HEK293T (cell line): ENCODE measurements around the gene LYRM4.

ENCODE experiments used
- ARNT ChIP-seq: fragments of 450-650 bp; IDR thresholded peaks from 2 replicates; pipeline ENCODE4 v1.6.1; 2017; ENCODE audit warnings: mild to moderate bottlenecking
- BHLHE40 ChIP-seq: fragments of 450-650 bp; IDR thresholded peaks from 2 replicates; pipeline ENCODE4 v1.6.1; 2016; ENCODE audit warnings: mild to moderate bottlenecking, moderate library complexity, borderline replicate concordance
- CTBP1 ChIP-seq: fragments of 450-650 bp; IDR thresholded peaks from 2 replicates; pipeline ENCODE4 v1.6.1; 2016; ENCODE audit warnings: borderline replicate concordance
- ELF4 ChIP-seq: fragments of 450-650 bp; IDR thresholded peaks from 2 replicates; pipeline ENCODE4 v1.6.1; 2017; ENCODE audit warnings: antibody characterized with exemption
- FOXA1 ChIP-seq: fragments of 450-650 bp; IDR thresholded peaks from 2 replicates; pipeline ENCODE4 v1.6.1; 2016; ENCODE audit warnings: mild to moderate bottlenecking
- FOXM1 ChIP-seq: fragments of 450-650 bp; IDR thresholded peaks from 2 replicates; pipeline ENCODE4 v1.6.1; 2017; ENCODE audit warnings: mild to moderate bottlenecking, borderline replicate concordance
- L3MBTL2 ChIP-seq: fragments of 450-650 bp; conservative IDR thresholded peaks from 2 replicates; pipeline ENCODE4 v1.6.1; 2016; ENCODE audit warnings: mild to moderate bottlenecking
- LEF1 ChIP-seq: fragments of 450-650 bp; IDR thresholded peaks from 2 replicates; pipeline ENCODE4 v1.6.1; 2017; ENCODE audit warnings: mild to moderate bottlenecking, borderline replicate concordance
- NFRKB ChIP-seq: fragments of 450-650 bp; IDR thresholded peaks from 2 replicates; pipeline ENCODE4 v1.6.1; 2016; ENCODE audit warnings: mild to moderate bottlenecking, moderate library complexity
- SP1 ChIP-seq: fragments of 450-650 bp; IDR thresholded peaks from 2 replicates; pipeline ENCODE4 v1.6.1; 2017
- SUZ12 ChIP-seq: fragments of 450-650 bp; IDR thresholded peaks from 2 replicates; pipeline ENCODE4 v1.6.1; 2016; ENCODE audit warnings: mild to moderate bottlenecking
- TARDBP ChIP-seq: fragments of 450-650 bp; IDR thresholded peaks from 2 replicates; pipeline ENCODE4 v1.6.1; 2016
- ZNF384 ChIP-seq: fragments of 450-650 bp; IDR thresholded peaks from 2 replicates; pipeline ENCODE4 v1.6.1; 2016
- TF ChIP-seq, protein P1 (sequence below): fragments of 450-650 bp; IDR thresholded peaks from 2 replicates; pipeline ENCODE4 v1.6.1; 2016

DNA sequence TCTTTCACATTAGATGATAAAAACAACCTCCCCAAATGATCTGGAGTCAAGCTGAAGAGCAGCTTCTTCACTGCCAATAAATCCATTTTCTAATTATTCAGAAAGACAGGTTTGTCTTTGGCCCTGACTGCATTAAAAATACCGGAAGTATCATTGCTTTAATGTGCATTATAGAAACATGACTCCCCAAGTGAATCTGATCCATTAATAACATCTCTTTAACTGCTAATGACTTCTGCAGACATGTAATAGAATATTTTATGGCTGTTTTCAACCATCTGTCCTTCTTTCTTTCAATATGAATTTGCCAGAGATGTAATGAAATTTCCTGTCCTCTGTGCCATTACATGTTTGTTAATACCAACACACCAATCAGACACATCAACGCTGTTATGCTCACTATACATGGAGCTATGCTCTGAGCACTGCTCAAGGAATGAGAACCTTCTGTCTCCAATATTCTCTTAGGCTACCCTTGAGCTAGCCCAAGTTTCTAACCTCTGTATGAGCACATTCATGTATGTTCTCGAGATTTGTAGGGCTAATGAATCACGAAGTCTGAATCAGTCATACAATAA, 87.8 kb downstream of the LYRM4 start:
- TF ChIP-seq, protein P1, sequence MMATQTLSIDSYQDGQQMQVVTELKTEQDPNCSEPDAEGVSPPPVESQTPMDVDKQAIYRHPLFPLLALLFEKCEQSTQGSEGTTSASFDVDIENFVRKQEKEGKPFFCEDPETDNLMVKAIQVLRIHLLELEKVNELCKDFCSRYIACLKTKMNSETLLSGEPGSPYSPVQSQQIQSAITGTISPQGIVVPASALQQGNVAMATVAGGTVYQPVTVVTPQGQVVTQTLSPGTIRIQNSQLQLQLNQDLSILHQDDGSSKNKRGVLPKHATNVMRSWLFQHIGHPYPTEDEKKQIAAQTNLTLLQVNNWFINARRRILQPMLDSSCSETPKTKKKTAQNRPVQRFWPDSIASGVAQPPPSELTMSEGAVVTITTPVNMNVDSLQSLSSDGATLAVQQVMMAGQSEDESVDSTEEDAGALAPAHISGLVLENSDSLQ = no peak
- TF ChIP-seq SP1 = no peak
- TF ChIP-seq L3MBTL2 = no peak
- TF ChIP-seq ARNT = no peak
- no peak for TF ChIP-seq ZNF384
- no peak for TF ChIP-seq ELF4
- no peak for TF ChIP-seq CTBP1
- no peak for TF ChIP-seq FOXM1
- TF ChIP-seq FOXA1 = no peak
- no peak for TF ChIP-seq SUZ12
- TF ChIP-seq BHLHE40 = no peak
- no peak for TF ChIP-seq LEF1
- TF ChIP-seq NFRKB = no peak
- TF ChIP-seq TARDBP = no peak
